ENCODE results near the gene LHFPL2.
A peak's percentile ranks its signal among the peaks of the same experiment; 100 is the strongest.

DNA sequence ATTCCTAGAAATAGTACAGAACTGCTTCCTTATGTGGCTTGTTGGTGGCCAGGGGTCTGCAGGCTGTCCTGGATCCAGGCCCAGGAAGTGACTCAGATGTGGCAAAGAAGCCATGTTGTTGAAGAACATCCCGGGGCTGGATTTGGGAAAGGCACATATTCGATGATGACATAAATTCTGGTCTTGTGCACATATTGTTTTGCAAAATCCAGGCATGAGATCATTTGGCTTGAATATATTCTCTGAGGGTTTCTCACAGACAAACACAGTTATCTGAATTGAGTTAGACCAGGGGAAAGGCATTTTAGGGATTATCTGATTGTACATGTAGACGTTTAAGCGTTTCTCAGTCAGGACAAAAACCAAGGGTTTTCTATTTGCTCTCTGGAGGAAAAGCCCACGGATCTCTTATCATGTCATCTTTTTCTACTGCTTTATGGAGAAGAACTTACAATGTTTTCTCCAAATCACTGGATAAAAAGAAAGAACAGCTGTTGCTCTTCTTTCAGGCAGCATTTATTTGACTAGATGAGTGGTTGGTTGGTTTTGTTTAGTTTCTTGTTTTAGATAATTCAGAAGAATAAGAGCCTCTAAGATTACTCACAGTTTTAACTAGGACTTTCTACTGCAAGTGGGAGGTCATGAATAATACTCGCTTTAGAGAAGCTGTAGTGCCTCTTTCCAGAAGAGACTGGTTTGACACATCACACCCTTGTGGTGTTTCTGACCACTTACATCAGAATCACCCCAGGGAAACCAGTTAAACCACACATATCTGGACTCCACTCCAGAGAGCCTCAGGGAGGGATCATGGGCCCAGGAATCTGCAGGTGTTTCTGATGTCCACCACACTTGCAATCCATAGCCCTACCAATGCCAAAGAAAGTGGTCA lies 29.5 kb upstream of the LHFPL2 start:
- TF ChIP-seq JUND (IDR thresholded peaks at IDR 0.05; ENCODE audit: borderline replicate concordance, low read depth, low read length) (peak; percentile 58; the same call in 1 of the 2 replicates), JUND (tag; IDR thresholded peaks at IDR 0.05; ENCODE audit: borderline replicate concordance, low read depth, low read length) (peak; percentile 57), NR2C2 (CRISPR knock-in tag; IDR thresholded peaks at IDR 0.05) (no peak), NR2C2 (tag; IDR thresholded peaks at IDR 0.05) (no peak; the same call in 1 of the 2 replicates), RAD21 (CRISPR knock-in tag; conservative IDR thresholded peaks at IDR 0.05 in 1 of 2, IDR thresholded peaks at IDR 0.05 in 1 of 2) (peak in 1 of 2 experiments; percentile 45; a peak in 3 of 4 replicates)
- TF ChIP-seq, protein P1, sequence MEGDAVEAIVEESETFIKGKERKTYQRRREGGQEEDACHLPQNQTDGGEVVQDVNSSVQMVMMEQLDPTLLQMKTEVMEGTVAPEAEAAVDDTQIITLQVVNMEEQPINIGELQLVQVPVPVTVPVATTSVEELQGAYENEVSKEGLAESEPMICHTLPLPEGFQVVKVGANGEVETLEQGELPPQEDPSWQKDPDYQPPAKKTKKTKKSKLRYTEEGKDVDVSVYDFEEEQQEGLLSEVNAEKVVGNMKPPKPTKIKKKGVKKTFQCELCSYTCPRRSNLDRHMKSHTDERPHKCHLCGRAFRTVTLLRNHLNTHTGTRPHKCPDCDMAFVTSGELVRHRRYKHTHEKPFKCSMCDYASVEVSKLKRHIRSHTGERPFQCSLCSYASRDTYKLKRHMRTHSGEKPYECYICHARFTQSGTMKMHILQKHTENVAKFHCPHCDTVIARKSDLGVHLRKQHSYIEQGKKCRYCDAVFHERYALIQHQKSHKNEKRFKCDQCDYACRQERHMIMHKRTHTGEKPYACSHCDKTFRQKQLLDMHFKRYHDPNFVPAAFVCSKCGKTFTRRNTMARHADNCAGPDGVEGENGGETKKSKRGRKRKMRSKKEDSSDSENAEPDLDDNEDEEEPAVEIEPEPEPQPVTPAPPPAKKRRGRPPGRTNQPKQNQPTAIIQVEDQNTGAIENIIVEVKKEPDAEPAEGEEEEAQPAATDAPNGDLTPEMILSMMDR (IDR thresholded peaks at IDR 0.05 in 2 of 3, conservative IDR thresholded peaks at IDR 0.05 in 1 of 3; ENCODE audit: insufficient read depth in 2 of 3, low read depth in 1 of 3, low read length in 3 of 3) = 0 out of 6 replicates have a peak, but pooled peaks of 1 of the 3 experiments have one; percentile 19
- TF ChIP-seq, protein P2, sequence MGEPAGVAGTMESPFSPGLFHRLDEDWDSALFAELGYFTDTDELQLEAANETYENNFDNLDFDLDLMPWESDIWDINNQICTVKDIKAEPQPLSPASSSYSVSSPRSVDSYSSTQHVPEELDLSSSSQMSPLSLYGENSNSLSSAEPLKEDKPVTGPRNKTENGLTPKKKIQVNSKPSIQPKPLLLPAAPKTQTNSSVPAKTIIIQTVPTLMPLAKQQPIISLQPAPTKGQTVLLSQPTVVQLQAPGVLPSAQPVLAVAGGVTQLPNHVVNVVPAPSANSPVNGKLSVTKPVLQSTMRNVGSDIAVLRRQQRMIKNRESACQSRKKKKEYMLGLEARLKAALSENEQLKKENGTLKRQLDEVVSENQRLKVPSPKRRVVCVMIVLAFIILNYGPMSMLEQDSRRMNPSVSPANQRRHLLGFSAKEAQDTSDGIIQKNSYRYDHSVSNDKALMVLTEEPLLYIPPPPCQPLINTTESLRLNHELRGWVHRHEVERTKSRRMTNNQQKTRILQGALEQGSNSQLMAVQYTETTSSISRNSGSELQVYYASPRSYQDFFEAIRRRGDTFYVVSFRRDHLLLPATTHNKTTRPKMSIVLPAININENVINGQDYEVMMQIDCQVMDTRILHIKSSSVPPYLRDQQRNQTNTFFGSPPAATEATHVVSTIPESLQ (CRISPR knock-in tag; IDR thresholded peaks at IDR 0.05) = no peak
- TF ChIP-seq, protein P3, sequence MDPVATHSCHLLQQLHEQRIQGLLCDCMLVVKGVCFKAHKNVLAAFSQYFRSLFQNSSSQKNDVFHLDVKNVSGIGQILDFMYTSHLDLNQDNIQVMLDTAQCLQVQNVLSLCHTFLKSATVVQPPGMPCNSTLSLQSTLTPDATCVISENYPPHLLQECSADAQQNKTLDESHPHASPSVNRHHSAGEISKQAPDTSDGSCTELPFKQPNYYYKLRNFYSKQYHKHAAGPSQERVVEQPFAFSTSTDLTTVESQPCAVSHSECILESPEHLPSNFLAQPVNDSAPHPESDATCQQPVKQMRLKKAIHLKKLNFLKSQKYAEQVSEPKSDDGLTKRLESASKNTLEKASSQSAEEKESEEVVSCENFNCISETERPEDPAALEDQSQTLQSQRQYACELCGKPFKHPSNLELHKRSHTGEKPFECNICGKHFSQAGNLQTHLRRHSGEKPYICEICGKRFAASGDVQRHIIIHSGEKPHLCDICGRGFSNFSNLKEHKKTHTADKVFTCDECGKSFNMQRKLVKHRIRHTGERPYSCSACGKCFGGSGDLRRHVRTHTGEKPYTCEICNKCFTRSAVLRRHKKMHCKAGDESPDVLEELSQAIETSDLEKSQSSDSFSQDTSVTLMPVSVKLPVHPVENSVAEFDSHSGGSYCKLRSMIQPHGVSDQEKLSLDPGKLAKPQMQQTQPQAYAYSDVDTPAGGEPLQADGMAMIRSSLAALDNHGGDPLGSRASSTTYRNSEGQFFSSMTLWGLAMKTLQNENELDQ (CRISPR knock-in tag; IDR thresholded peaks at IDR 0.05; ENCODE audit: borderline replicate concordance) = no peak
- TF ChIP-seq, protein P4, sequence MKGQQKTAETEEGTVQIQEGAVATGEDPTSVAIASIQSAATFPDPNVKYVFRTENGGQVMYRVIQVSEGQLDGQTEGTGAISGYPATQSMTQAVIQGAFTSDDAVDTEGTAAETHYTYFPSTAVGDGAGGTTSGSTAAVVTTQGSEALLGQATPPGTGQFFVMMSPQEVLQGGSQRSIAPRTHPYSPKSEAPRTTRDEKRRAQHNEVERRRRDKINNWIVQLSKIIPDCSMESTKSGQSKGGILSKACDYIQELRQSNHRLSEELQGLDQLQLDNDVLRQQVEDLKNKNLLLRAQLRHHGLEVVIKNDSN (CRISPR knock-in tag; IDR thresholded peaks at IDR 0.05) = no peak

Data from K562 (cell line).